ENCODE results near the gene NODAL.

Gene NODAL

GRCh38 chr10:70432561-70433263 is 8.8 kb downstream of the NODAL start:
- no peak for DNase-seq

GRCh38 chr10:70432101-70432500 is 9.4 kb downstream of the NODAL start:
- DNase-seq, result peak; percentile 80

- no peak for DNase-seq
Observed at GRCh38 chr10:70430493-70431445, 10.7 kb downstream of the NODAL start.

- no peak for DNase-seq
Observed at GRCh38 chr10:70426823-70427222, 14.7 kb downstream of the NODAL start.

GRCh38 chr10:70425096-70425495 is 16.4 kb downstream of the NODAL start:
- DNase-seq, result no peak

- DNase-seq, result no peak
Observed at GRCh38 chr10:70424320-70424719, 17.2 kb downstream of the NODAL start.

- no peak for DNase-seq
Observed at GRCh38 chr10:70418713-70419112, 22.8 kb downstream of the NODAL start.

- no peak for DNase-seq
Observed at GRCh38 chr10:70418229-70418628, 23.3 kb downstream of the NODAL start.

- no peak for DNase-seq
Observed at GRCh38 chr10:70417568-70417967, 23.9 kb downstream of the NODAL start.

- no peak for DNase-seq
Observed at GRCh38 chr10:70412356-70412755, 29.1 kb downstream of the NODAL start.

- DNase-seq, result no peak
Observed at GRCh38 chr10:70410608-70411007, 30.9 kb downstream of the NODAL start.

- no peak for DNase-seq
Observed at GRCh38 chr10:70409772-70410171, 31.7 kb downstream of the NODAL start.

GRCh38 chr10:70405037-70405824 is 36.2 kb downstream of the NODAL start:
- peak; percentile 66 for DNase-seq

GRCh38 chr10:70404787-70405036 is 36.8 kb downstream of the NODAL start:
- DNase-seq, result no peak

GRCh38 chr10:70404036-70404786 is 37.3 kb downstream of the NODAL start, which contains the start of gene EIF4EBP2:
TSS of gene EIF4EBP2 (plus strand) at chr10:70404145. CDS start at chr10:70404402, 257 bp downstream.
- peak; percentile 95 for DNase-seq

- no peak for DNase-seq
Observed at GRCh38 chr10:70403483-70404035, 37.9 kb downstream of the NODAL start.

GRCh38 chr10:70399177-70399576 is 42.3 kb downstream of the NODAL start:
- no peak for DNase-seq

GRCh38 chr10:70396140-70396539 is 45.3 kb downstream of the NODAL start:
- no peak for DNase-seq

GRCh38 chr10:70391654-70392053 is 49.8 kb downstream of the NODAL start:
- DNase-seq, result no peak

Data from retina (tissue), 1 donor.